Measurements from ENCODE around the gene SLC22A31.

The SLC22A31 gene

DNA sequence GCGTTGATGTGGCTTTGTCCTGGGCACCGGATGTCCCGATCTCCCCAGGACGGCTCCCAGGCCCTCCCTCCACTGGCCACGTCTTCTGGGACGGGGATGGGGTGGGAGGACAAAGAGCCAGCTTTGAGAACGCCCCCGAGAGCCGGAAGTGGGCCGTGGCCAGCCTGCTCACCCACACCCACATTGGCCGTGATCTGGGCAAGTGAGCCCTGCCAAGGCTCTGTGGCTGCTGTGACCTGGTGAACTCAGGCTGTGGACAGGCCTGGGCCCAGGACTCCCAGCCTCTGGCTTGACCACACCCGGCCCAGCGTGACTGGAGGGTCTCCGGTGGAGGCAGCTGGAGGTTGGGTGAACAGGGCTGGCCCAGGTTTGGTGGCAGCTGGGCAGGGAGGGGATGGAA is 25.5 kb downstream of the SLC22A31 start:
- H3K4me1 ChIP-seq (ENCODE audit: control insufficient read depth, low read depth, low read length): no peaks in the 10 kb centered on the region
- WGBS (ENCODE audit: extremely low coverage, insufficient coverage, low lambda C conversion rate): no CpG with 5 or more reads among the region's 14 CpGs
- no peak overlapping the region for H3K27ac ChIP-seq (ENCODE audit: low read depth, low read length)
- no peak overlapping the region for H2AK5ac ChIP-seq (ENCODE audit: low read length)
- H3K18ac ChIP-seq (ENCODE audit: low read length): no peak overlapping the region
- H3K27me3 ChIP-seq (ENCODE audit: insufficient read depth, low read length, poor library complexity): no peaks in the 10 kb centered on the region
- no peak overlapping the region for H3K9ac ChIP-seq (ENCODE audit: low read length)
- H3K79me1 ChIP-seq (ENCODE audit: low read length): no peaks in the 10 kb centered on the region
- H2BK15ac ChIP-seq (replicated peaks; ENCODE audit: low read depth): no peak overlapping the region
- H4K8ac ChIP-seq (ENCODE audit: low read depth, low read length): no peak overlapping the region
- no peaks in the 10 kb centered on the region for H3K79me2 ChIP-seq (ENCODE audit: control insufficient read depth, insufficient read depth, low read length)
- no peak overlapping the region for H3K4ac ChIP-seq (ENCODE audit: low read depth, low read length)
- H3K23ac ChIP-seq (ENCODE audit: low read length): no peak overlapping the region
- no peak overlapping the region for H3K4me2 ChIP-seq (ENCODE audit: low read length)
- H2BK5ac ChIP-seq (ENCODE audit: low read length): no peak overlapping the region
- H3K56ac ChIP-seq (ENCODE audit: low read length): no peak overlapping the region
- H4K5ac ChIP-seq (ENCODE audit: low read length): no peak overlapping the region
- DNase-seq: no peak
- H3K36me3 ChIP-seq (ENCODE audit: control insufficient read depth, insufficient read depth, low read length): no peaks in the 10 kb centered on the region
- H2BK120ac ChIP-seq (ENCODE audit: low read depth, low read length): no peak overlapping the region
- H3K4me3 ChIP-seq (ENCODE audit: low read length): no peak overlapping the region

- WGBS (ENCODE audit: extremely low coverage, insufficient coverage, low lambda C conversion rate): no CpG with 5 or more reads among the region's 23 CpGs
- H4K8ac ChIP-seq (ENCODE audit: low read depth, low read length): no peak overlapping the region
- DNase-seq: no peak
- H3K4me2 ChIP-seq (ENCODE audit: low read length): no peak overlapping the region
- no peak overlapping the region for H3K9ac ChIP-seq (ENCODE audit: low read length)
- H2BK120ac ChIP-seq (ENCODE audit: low read depth, low read length): no peak overlapping the region
- no peak overlapping the region for H2BK5ac ChIP-seq (ENCODE audit: low read length)
- no peak overlapping the region for H2AK5ac ChIP-seq (ENCODE audit: low read length)
- no peaks in the 10 kb centered on the region for H3K4me1 ChIP-seq (ENCODE audit: control insufficient read depth, low read depth, low read length)
- no peaks in the 10 kb centered on the region for H3K79me1 ChIP-seq (ENCODE audit: low read length)
- H3K56ac ChIP-seq (ENCODE audit: low read length): no peak overlapping the region
- no peak overlapping the region for H3K4me3 ChIP-seq (ENCODE audit: low read length)
- H3K27ac ChIP-seq (ENCODE audit: low read depth, low read length): no peak overlapping the region
- no peak overlapping the region for H3K23ac ChIP-seq (ENCODE audit: low read length)
- H3K4ac ChIP-seq (ENCODE audit: low read depth, low read length): no peak overlapping the region
- no peak overlapping the region for H2BK15ac ChIP-seq (replicated peaks; ENCODE audit: low read depth)
- no peak overlapping the region for H4K5ac ChIP-seq (ENCODE audit: low read length)
- H3K36me3 ChIP-seq (ENCODE audit: control insufficient read depth, insufficient read depth, low read length): no peaks in the 10 kb centered on the region
- H3K79me2 ChIP-seq (ENCODE audit: control insufficient read depth, insufficient read depth, low read length): no peaks in the 10 kb centered on the region
- no peaks in the 10 kb centered on the region for H3K27me3 ChIP-seq (ENCODE audit: insufficient read depth, low read length, poor library complexity)
- no peak overlapping the region for H3K18ac ChIP-seq (ENCODE audit: low read length)
Observed at GRCh38 chr16:89174055-89174827, 26.1 kb downstream of the SLC22A31 start.

DNA sequence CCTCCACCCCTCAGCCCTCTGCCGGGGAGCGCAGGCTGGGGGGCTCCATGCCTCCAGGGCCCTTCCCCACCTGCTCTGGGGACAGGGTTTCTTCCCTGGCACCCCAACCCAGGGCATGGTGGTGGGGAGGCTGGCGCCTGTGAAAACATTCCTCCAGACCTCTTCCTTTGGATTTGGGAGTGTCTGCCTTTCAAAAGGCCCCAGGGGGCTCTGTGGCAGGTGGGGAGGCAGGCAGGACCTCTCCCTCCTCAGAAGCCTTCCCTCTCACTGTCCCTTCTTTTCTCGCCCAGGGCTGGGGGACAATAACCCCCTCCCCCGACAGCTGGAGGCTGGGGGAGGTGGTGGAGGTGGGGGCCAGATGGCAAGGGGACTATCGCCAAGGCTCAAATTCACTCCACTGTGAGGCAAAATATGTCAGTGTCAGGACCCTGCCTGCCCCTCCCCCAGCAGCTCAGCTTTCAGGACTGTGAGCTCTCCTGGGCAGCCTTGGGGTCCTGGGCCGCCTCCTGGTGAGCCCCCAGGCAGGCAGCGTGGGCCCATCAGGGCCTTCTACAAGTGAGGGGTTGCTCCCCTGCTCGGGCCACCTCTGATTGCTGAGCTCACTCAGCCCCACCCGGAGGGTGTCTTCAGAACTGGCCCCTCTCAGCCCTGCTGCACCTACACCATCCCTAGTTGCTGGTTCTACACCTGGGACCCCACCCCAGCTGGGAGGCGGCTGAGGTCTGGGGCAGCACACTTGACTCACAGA is 27.0 kb downstream of the SLC22A31 start:
- Histone ChIP-seq H3K56ac (ENCODE audit: low read length) (no peak overlapping the region), H2AK5ac (ENCODE audit: low read length) (no peak overlapping the region), H3K27ac (ENCODE audit: low read depth, low read length) (no peak overlapping the region), H2BK5ac (ENCODE audit: low read length) (no peak overlapping the region), H3K4me3 (ENCODE audit: low read length) (no peak overlapping the region), H3K79me1 (ENCODE audit: low read length) (no peaks in the 10 kb centered on the region), H3K4me1 (ENCODE audit: control insufficient read depth, low read depth, low read length) (no peaks in the 10 kb centered on the region), H3K36me3 (ENCODE audit: control insufficient read depth, insufficient read depth, low read length) (no peaks in the 10 kb centered on the region), H2BK120ac (ENCODE audit: low read depth, low read length) (no peak overlapping the region), H4K8ac (ENCODE audit: low read depth, low read length) (no peak overlapping the region), H3K4me2 (ENCODE audit: low read length) (no peak overlapping the region), H4K5ac (ENCODE audit: low read length) (no peak overlapping the region), H3K4ac (ENCODE audit: low read depth, low read length) (no peak overlapping the region), H2BK15ac (replicated peaks; ENCODE audit: low read depth) (no peak overlapping the region), H3K23ac (ENCODE audit: low read length) (no peak overlapping the region), H3K27me3 (ENCODE audit: insufficient read depth, low read length, poor library complexity) (no peaks in the 10 kb centered on the region), H3K79me2 (ENCODE audit: control insufficient read depth, insufficient read depth, low read length) (no peaks in the 10 kb centered on the region), H3K9ac (ENCODE audit: low read length) (no peak overlapping the region), H3K18ac (ENCODE audit: low read length) (no peak overlapping the region)
- no CpG with 5 or more reads among the region's 11 CpGs for WGBS (ENCODE audit: extremely low coverage, insufficient coverage, low lambda C conversion rate)
- DNase-seq: no peak

DNA sequence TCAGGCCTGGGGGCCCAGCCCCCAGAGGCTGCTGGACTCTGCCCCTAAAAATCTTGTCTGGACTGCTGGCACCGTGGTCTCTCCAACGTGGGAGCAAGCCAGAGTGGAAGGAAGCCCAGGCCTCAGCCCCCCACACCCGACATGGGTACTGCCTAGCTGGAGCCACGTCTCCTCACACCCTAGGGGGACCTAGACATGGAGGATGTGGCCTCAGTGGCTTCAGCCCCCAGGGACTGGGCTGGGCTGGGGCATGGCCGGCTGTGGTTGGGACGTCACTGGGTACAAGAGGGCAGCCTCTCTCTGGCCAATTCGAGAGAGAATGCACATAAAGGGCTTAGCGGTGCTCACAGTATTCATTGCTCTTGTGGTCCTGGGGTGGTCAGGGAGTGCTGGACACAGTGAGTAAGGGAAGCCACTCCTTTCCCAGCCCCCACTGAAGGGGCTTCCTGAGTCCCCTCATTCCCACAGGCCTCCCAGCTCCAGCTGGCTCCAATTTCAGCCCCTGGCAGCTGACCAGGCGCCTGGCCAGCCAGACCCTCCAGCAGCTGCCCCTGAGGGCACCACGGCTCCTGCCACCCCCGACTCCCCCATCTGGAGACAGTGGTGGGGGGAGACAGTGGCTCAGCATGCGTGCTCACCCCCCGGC is 27.7 kb downstream of the SLC22A31 start:
- Histone ChIP-seq H4K8ac (ENCODE audit: low read depth, low read length) (no peak overlapping the region), H3K27ac (ENCODE audit: low read depth, low read length) (no peak overlapping the region), H3K4me1 (ENCODE audit: control insufficient read depth, low read depth, low read length) (no peaks in the 10 kb centered on the region), H3K9ac (ENCODE audit: low read length) (no peak overlapping the region), H3K18ac (ENCODE audit: low read length) (no peak overlapping the region), H2BK120ac (ENCODE audit: low read depth, low read length) (no peak overlapping the region), H4K5ac (ENCODE audit: low read length) (no peak overlapping the region), H2BK15ac (replicated peaks; ENCODE audit: low read depth) (no peak overlapping the region), H3K23ac (ENCODE audit: low read length) (no peak overlapping the region), H3K56ac (ENCODE audit: low read length) (no peak overlapping the region), H3K4me3 (ENCODE audit: low read length) (no peak overlapping the region), H3K4ac (ENCODE audit: low read depth, low read length) (no peak overlapping the region), H3K27me3 (ENCODE audit: insufficient read depth, low read length, poor library complexity) (no peaks in the 10 kb centered on the region), H3K36me3 (ENCODE audit: control insufficient read depth, insufficient read depth, low read length) (no peaks in the 10 kb centered on the region), H2BK5ac (ENCODE audit: low read length) (no peak overlapping the region), H2AK5ac (ENCODE audit: low read length) (no peak overlapping the region), H3K79me1 (ENCODE audit: low read length) (no peaks in the 10 kb centered on the region), H3K4me2 (ENCODE audit: low read length) (no peak overlapping the region), H3K79me2 (ENCODE audit: control insufficient read depth, insufficient read depth, low read length) (no peaks in the 10 kb centered on the region)
- WGBS (ENCODE audit: extremely low coverage, insufficient coverage, low lambda C conversion rate): no CpG with 5 or more reads among the region's 13 CpGs
- no peak for DNase-seq

DNA sequence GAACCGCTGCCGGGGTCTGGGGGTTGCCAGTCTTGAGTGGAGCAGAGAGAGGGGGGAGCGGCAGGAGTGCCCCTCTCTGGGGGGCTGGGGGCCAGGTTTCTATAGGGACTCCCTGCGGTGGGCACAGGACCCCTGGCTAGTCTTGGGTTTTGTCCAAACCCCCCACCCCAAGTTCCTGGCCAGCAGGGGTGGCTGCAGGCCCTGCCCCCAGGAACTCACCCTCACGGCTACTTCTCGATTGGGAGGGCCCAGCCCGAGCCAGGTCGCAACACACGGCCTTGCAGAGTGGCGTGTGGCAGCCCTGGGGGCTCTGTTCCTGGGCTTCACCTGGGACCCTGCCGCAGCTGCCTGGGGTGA is 28.2 kb downstream of the SLC22A31 start:
- Histone ChIP-seq H3K56ac (ENCODE audit: low read length) (no peak overlapping the region), H3K9ac (ENCODE audit: low read length) (no peak overlapping the region), H2AK5ac (ENCODE audit: low read length) (no peak overlapping the region), H3K4me1 (ENCODE audit: control insufficient read depth, low read depth, low read length) (peaks cover under 1% of the 10 kb centered on the region), H3K18ac (ENCODE audit: low read length) (no peak overlapping the region), H3K4me2 (ENCODE audit: low read length) (no peak overlapping the region), H3K27me3 (ENCODE audit: insufficient read depth, low read length, poor library complexity) (no peaks in the 10 kb centered on the region), H3K4me3 (ENCODE audit: low read length) (no peak overlapping the region), H4K5ac (ENCODE audit: low read length) (no peak overlapping the region), H2BK5ac (ENCODE audit: low read length) (no peak overlapping the region), H3K79me2 (ENCODE audit: control insufficient read depth, insufficient read depth, low read length) (no peaks in the 10 kb centered on the region), H4K8ac (ENCODE audit: low read depth, low read length) (no peak overlapping the region), H3K4ac (ENCODE audit: low read depth, low read length) (no peak overlapping the region), H3K36me3 (ENCODE audit: control insufficient read depth, insufficient read depth, low read length) (no peaks in the 10 kb centered on the region), H2BK120ac (ENCODE audit: low read depth, low read length) (no peak overlapping the region), H3K27ac (ENCODE audit: low read depth, low read length) (no peak overlapping the region), H3K79me1 (ENCODE audit: low read length) (no peaks in the 10 kb centered on the region), H3K23ac (ENCODE audit: low read length) (no peak overlapping the region), H2BK15ac (replicated peaks; ENCODE audit: low read depth) (no peak overlapping the region)
- WGBS (ENCODE audit: extremely low coverage, insufficient coverage, low lambda C conversion rate): no CpG with 5 or more reads among the region's 11 CpGs
- DNase-seq: no peak

Measured in mesendoderm (in vitro differentiated cells).